NCI-H1694 treated with DMSO at 0.1 percent for 48 hours (cell line): ENCODE results near the gene JOSD1.
"Not testable (repeated sequence)": the region's sequence is repeated elsewhere in the genome, so short reads cannot be mapped to it uniquely, and the experiment has no call there.

ENCODE experiments used
- DNase-seq: peaks from one replicate; lab custom pipeline; 2025; lab: John Stamatoyannopoulos, UW

JOSD1 gene

DNA sequence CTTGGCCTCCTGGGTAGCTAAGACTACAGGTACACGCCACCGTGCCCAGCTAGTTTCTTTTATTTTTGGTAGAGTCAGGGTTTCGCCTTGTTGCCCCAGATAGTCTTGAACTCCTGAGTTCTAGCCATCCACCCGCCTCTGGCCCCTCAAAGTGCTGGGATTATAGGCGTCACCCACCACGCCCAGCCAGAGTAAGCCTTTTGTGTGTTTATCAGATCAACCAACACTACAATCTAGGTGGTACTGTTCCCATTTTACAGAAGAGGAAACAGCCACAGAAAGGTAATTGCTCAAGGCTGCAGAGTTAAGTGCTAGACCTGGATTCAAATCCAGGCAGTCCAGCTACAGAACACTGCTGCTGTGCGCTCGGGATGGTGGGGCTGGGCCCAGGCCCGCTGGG, 15.8 kb downstream of the JOSD1 start:
- DNase-seq = no peak

DNA sequence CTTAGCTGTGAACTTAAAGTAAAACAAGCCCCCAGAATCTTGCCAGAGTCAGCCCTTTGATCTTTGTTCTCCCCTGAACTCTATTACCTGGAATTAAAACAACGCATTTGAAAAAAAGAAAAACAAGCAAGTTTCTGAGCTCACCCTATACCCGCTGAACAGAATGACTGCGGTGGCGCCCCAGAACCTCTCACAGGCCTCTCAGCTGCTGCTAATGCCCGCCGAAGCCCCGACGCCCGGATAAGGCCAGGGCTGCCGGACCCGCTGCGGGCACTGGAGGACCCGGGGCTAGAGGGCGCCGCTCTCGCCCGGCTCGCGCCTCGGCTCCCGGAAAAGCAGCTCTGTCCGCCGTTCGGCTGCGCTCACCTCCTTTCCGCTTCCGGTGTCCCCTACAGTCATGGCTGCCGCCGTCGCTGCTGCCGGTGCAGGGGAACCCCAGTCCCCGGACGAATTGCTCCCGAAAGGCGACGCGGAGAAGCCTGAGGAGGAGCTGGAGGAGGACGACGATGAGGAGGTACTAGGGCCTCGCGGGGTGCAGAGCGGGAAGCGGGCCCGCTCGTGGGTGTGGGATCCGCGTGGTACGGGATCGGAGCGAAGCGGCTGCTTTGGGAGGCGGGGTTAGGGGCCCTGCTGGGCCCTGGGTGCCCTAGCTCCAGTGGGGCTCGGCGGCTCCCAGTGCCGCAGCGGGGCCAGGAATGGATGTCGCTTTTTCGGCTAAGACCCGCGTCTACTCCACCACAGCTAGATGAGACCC, 19.0 kb downstream of the JOSD1 start, which contains the start of gene TOMM22:
Gene TOMM22, plus strand, starts transcription at position 376 of the 754 bp plus-strand sequence. Its CDS starts 22 bp downstream, at position 398.
- DNase-seq = peak; percentile 69

DNA sequence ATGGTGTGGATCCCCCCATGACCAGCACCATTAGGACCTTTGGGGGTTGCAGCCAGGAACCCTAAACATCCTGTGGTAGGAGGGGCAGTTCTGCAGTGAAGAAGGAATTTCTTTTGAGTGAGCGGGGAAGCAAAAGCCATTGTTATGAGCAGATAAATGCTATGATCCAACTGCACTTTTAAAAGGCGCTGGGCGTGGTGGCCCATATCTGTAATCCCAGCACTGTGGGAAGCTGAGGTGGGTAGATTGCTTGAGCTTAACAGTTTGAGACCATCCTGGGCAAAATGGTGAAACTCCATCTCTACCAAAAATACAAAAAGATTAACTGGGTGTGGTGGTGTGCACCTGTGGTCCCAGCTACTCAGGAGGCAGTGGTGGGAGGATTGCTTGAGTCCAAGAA, 24.9 kb downstream of the JOSD1 start:
- no peak for DNase-seq

DNA sequence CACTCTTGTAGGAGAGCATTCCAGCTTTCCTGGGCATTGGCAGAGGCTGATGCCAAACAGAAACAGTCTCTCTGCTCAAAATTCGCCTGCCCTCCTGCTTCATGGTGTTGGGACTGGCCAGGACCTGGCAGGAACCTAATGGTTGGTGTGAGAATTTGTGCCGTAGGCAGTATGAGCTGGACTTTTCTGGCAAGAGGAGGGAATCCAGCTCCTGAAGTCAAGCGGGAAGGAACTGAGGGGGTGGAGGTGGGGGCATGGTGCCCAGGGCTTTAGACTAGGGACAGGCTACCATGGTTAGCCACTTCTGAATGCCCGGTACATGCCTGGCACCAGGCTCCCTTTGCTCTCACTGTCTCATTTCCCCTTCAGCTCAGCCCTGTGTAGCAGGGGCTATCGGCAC, 25.9 kb downstream of the JOSD1 start:
- DNase-seq = no peak

DNA sequence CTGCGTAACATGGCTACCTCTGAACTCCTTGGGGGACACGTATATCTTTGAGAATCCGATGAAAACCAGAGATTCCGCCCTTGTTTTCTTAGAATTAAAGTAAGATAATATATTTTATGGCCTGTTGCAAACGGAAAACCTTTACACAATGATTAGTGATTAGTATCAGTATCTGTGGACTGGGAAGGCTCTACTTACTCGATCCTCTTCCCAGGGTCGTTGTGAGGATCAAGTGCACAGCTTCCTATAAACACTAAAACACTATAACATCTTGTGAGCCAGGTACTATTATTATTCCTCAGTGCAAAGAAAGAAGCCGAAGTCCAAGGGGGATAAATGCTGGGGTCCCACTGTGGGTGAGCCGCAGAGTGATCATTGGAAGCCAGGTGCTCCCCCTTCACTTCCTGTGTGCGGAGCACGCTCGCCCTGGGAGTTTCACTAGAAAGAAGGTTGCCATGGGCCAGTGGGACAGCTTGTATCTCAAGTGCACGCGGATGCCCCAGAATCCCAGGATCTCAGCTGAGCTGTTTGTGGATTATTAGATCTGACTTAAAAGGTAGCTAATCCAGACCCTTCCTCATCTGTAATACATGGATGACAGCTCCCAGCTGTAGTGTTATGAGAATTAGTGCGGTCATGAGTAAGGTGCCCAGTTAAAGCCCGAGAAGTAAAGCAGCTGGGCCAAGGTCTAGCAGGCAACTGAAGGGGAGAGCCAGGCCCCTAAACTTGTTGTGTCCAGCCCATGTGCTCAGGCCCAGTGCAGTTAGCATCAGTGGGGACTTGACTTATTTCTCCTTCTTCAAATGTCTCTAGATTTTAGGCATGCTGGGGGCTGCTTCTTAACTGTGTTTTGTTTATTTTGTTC, 43.5 kb downstream of the JOSD1 start:
- peak; percentile 0 for DNase-seq

DNA sequence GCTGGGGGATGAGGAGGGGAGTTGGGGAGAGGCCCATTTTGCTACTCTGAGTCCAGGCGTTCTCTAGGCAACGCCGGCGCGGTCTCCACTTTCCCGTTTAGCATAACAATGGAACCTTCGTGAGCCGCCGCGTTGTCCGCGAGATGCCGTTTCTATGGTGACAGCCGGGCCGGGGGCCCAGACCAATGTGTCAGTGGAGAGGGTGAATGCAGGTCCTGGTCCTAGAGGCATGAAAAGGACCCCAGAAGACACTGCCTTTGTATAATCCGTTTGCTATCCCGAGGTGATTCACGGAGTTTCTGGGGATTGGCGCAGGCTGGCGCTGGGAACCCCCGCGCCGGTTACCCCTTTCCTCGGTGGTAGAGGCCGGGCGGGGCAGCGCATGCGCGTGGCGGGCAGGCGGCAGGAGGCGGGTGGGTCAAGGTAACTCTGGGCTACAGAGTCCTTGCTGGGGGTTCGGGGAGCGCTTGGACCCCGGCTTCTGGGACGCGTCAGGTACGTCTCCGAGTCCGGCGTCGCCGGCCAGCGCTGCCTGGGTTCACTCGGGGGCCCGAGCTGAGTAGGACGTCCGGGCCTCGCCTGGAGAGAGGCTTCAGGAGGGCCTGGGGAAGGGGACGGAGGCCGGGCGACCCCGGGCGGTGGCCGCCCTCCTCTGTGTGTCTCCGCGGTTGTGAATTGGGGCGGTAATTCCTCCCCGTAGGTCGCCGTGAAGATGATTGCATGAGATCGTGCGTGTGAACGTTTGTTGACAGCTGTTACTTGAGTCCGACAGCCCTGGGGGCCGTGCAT, 44.3 kb downstream of the JOSD1 start, which contains the start of the genes CBY1 and FAM227A:
Gene CBY1, plus strand, starts transcription at position 383 of the 789 bp plus-strand sequence. CDS start 11,417 bp downstream, outside the sequence.
Gene FAM227A, minus strand, starts transcription at position 137 of the 789 bp plus-strand sequence. CDS start 6,224 bp downstream, outside the sequence.
- DNase-seq = peak; percentile 74

DNA sequence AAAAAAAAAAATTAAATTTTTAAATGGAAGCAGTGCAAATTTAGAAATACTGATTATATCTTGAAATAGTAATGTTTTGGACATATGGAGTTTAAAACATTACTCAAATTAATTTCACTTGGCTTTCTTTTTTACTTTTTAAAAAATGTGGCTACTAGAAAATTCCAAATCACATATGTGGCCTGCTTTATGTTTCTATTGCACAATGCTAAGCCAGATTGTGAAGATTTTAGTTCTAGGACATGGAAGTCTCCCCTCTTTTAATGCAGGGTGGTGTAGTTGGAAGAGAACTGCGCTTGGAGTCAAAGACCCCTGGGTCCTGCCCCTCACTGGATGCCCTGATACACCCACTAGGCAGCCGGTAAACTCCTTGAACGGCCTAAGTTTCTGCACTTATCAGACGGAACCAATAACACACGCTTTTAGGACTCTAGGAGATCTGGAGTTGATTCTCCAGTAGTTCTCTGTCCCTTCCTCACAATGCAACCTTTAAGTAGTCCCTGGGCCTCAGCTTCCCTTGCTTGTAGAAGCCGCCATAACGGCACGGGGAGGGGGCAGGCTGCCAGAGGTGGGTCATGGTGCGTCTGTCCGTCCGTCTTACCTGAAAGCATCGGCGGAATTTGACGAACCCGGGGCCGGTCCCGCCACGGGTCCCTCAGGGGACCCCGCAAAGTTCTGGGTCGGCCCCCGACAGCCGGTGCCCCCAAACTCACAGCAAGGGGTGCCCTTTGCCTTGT, 45.1 kb downstream of the JOSD1 start:
- peak; percentile 0 for DNase-seq

DNA sequence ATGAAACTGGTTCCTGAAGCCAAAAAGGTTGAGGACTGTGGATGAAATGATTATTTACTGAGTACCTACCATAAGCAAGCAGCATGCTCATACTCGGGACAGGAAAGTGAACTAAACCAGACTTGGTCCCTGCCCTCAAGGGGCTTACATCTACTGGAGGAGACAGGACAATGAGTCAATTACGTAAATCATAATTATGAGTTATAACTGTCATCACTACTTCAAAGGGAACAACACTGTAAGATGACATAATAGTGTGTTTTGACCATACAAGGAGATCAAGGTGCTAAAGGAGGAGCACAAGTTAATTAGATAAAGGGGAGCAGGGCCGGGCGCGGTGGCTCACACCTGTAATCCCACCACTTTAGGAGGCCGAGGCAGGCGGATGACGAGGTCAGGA, 47.0 kb downstream of the JOSD1 start:
- no peak for DNase-seq

DNA sequence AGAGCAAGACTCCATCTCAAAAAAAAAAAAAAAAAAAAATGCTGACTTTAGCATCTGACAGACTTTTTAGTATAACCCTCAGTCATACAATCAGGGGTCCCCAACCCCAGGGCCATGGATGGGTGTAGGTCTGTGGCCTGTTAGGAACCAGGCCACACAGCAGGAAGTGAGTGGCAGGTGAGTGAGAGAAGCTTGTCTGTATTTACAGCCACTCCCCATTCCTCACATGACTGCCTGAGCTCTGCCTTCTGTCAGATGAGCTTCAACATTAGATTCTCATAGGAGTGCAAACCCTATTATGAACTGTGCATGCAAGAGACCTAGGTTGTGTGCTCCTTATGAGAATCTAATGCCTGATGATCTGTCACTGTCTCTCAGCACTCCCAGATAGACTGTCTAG, 47.9 kb downstream of the JOSD1 start:
- no peak for DNase-seq

DNA sequence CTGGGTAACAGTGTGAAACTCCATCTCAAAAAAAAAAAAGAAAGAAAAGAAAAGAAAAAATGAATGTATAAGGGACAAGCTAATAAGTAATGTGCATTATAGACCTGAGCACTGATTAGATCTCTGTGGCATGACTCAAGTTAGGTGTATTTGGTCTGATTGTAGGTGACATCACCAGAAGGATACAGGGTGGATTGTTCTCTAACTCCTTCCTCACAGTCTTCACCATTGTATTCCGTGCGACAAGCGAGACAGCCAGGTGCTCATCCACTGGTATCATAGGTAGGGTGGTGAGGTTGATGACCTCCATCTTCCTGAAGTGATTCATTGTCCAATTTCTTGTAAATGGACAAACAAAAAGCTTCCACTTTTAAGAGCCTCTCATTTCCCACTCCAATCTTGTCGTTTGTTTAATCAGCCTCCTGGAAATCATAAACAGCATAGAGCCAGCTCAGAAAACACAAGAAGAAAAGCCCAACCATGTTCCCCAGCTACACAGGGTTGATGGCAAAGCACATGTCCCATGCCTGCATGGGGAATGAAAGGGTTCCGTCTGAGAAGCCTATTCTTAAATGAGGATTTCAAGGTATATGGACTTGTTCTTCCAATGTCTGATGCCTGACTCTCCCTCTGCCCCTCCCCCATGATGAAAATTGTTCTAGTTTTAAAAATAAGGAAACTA, 50.8 kb downstream of the JOSD1 start:
- DNase-seq = no peak

DNA sequence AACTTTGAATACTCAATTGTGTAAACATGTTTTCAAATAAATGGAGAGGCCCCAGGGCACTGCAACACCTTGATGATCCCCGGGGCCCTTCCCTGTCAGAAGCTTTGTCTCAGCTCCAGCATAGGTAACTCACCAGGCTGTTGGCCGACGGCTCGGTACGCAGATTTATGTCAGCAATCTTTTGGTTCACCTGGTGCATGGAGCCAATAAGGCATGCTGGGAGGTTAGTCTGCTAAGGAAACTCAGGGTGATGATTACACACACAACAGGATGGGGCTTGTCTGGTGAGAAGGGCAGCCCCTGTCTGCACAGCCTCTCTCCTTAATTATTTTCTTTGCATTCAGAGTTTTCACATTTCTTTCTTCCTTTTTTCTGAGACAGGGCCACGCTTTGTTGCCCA, 55.3 kb downstream of the JOSD1 start:
- no peak for DNase-seq

DNA sequence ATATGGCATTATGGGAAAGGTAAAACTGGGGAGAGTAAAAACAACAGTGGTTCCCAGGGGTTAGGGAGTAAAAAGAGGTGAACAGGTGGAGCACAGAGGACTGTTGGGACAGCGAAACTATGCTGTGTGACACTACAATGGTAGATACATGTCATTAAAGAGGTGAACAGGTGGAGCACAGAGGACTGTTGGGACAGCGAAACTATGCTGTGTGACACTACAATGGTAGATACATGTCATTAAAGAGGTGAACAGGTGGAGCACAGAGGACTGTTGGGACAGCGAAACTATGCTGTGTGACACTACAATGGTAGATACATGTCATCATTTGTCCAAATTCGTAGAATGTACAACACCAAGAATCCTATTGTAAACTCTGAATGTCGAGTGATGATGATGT, 56.5 kb downstream of the JOSD1 start:
- DNase-seq = not testable (repeated sequence)

DNA sequence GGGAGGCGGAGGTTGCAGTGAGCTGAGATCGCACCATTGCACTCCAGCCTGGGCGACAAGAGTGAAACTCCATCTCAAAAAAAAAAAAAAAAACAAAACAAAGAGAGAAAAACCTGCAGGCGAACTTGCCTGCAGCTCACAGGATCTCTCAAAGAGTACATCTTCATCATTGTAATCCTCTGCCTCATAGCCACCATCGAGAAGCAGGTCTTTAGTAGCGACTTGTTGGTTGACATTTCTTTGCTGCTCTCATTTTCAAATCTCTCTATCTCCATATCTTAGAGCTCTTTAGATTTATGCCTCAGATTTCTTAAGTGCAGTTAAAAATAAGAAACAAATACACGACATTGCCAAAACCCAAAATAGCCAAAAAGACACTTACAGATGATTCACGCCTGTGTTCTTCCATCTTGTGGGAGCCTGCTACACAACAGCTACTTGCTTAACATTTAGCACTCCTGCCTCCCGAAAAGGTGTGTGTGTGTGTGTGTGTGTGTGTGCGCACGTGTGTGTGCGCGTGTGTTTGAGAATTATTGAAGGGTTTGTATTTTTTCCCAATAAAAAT, 59.2 kb downstream of the JOSD1 start:
- DNase-seq = no peak

DNA sequence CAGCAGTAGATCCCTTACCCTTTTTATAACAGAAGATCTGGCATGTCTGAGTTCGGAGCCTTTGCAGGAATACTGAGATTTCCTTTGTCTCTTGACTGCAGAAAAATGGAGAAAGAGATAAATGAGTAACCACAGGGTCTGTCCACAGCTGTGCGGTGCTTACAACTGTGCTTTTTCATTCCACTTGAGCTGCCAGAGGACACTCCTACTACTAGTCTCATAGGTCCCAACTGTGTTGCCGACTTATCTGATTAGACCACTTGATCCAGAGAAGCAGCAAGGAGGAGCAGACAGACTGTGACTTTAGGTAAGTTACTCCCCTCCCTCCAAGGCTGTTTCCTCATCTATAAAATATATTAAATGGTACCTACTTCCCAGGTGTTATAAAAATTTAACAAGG, 62.0 kb downstream of the JOSD1 start:
- no peak for DNase-seq

DNA sequence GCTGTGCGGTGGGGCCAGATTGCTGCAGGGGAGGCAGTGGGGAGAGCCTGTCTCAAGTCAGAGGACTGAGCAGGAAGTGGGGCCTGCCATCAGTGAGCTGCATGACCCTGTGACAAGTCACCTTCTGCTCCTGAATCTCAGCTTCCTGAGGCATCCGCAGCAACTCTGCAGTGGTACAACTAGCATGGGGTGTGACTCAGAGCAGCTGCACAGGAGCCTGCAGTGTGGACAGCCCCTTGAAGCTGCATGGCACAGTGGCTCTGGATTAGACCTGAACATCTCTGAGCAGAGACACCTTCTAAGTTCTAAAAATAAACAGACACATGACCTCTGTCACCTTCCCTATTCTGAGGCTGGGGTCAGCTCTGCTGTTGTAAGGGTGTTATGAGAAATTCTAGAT, 62.5 kb downstream of the JOSD1 start:
- DNase-seq = no peak
